ENCODE measurements around the gene RFPL3.

RFPL3 gene

GRCh38 chr22:32331918-32332725 lies 25.5 kb upstream of the RFPL3 start:
- H3K9me2 ChIP-seq (replicated peaks; ENCODE audit: insufficient read depth, low read length): no peaks in the 10 kb centered on the region
- no peaks in the 10 kb centered on the region for H4K20me1 ChIP-seq (ENCODE audit: low read depth, low read length)
- H3K27me3 ChIP-seq (ENCODE audit: low read length): no peaks in the 10 kb centered on the region
- H2AFZ ChIP-seq (ENCODE audit: low read depth, low read length, severe bottlenecking): no peak overlapping the region
- no peaks in the 10 kb centered on the region for H3F3A ChIP-seq (ENCODE audit: insufficient read depth)
- H3K4me3 ChIP-seq (ENCODE audit: insufficient read depth, low read length, poor library complexity, severe bottlenecking): no peak overlapping the region
- no peaks in the 10 kb centered on the region for H3K36me3 ChIP-seq (ENCODE audit: low read length)
- no peaks in the 10 kb centered on the region for H3K9me3 ChIP-seq (ENCODE audit: insufficient read depth, low read length)
- H3K9ac ChIP-seq (ENCODE audit: low read length): no peak overlapping the region
- no peak overlapping the region for H3K4me2 ChIP-seq (ENCODE audit: low read depth, low read length, poor library complexity, severe bottlenecking)
- no peak for TF ChIP-seq CTCF (IDR thresholded peaks at IDR 0.05; ENCODE audit: insufficient read depth, low read length, poor library complexity, severe bottlenecking)
- TF ChIP-seq EZH2phosphoT487 (conservative IDR thresholded peaks at IDR 0.05; ENCODE audit: low read length): no peak
- H3K27ac ChIP-seq (ENCODE audit: low read depth, low read length): no peak overlapping the region
- H3K79me2 ChIP-seq (ENCODE audit: insufficient read depth, low read length): no peaks in the 10 kb centered on the region

- no peak overlapping the region for H3K27ac ChIP-seq (ENCODE audit: low read depth, low read length)
- H3K9me3 ChIP-seq (ENCODE audit: insufficient read depth, low read length): no peaks in the 10 kb centered on the region
- no peak overlapping the region for H2AFZ ChIP-seq (ENCODE audit: low read depth, low read length, severe bottlenecking)
- no peaks in the 10 kb centered on the region for H4K20me1 ChIP-seq (ENCODE audit: low read depth, low read length)
- no peaks in the 10 kb centered on the region for H3F3A ChIP-seq (ENCODE audit: insufficient read depth)
- H3K4me3 ChIP-seq (ENCODE audit: insufficient read depth, low read length, poor library complexity, severe bottlenecking): no peak overlapping the region
- H3K79me2 ChIP-seq (ENCODE audit: insufficient read depth, low read length): no peaks in the 10 kb centered on the region
- TF ChIP-seq EZH2phosphoT487 (conservative IDR thresholded peaks at IDR 0.05; ENCODE audit: low read length) (no peak), CTCF (IDR thresholded peaks at IDR 0.05; ENCODE audit: insufficient read depth, low read length, poor library complexity, severe bottlenecking) (no peak)
- H3K36me3 ChIP-seq (ENCODE audit: low read length): no peaks in the 10 kb centered on the region
- H3K9ac ChIP-seq (ENCODE audit: low read length): no peak overlapping the region
- H3K9me2 ChIP-seq (replicated peaks; ENCODE audit: insufficient read depth, low read length): no peaks in the 10 kb centered on the region
- no peak overlapping the region for H3K4me2 ChIP-seq (ENCODE audit: low read depth, low read length, poor library complexity, severe bottlenecking)
- no peaks in the 10 kb centered on the region for H3K27me3 ChIP-seq (ENCODE audit: low read length)
Observed at GRCh38 chr22:32333141-32333768, 24.4 kb upstream of the RFPL3 start.

- Histone ChIP-seq H3K27me3 (ENCODE audit: low read length) (no peaks in the 10 kb centered on the region), H3K9me3 (ENCODE audit: insufficient read depth, low read length) (no peaks in the 10 kb centered on the region), H3K9me2 (replicated peaks; ENCODE audit: insufficient read depth, low read length) (no peaks in the 10 kb centered on the region), H3K4me2 (ENCODE audit: low read depth, low read length, poor library complexity, severe bottlenecking) (no peak overlapping the region), H3K9ac (ENCODE audit: low read length) (no peak overlapping the region), H3K27ac (ENCODE audit: low read depth, low read length) (no peak overlapping the region), H3K79me2 (ENCODE audit: insufficient read depth, low read length) (no peaks in the 10 kb centered on the region), H3F3A (ENCODE audit: insufficient read depth) (no peaks in the 10 kb centered on the region), H4K20me1 (ENCODE audit: low read depth, low read length) (no peaks in the 10 kb centered on the region), H3K4me3 (ENCODE audit: insufficient read depth, low read length, poor library complexity, severe bottlenecking) (no peak overlapping the region), H2AFZ (ENCODE audit: low read depth, low read length, severe bottlenecking) (no peak overlapping the region), H3K36me3 (ENCODE audit: low read length) (no peaks in the 10 kb centered on the region)
- TF ChIP-seq EZH2phosphoT487 (conservative IDR thresholded peaks at IDR 0.05; ENCODE audit: low read length) (no peak), CTCF (IDR thresholded peaks at IDR 0.05; ENCODE audit: insufficient read depth, low read length, poor library complexity, severe bottlenecking) (no peak)
Observed at GRCh38 chr22:32333769-32334659, 23.7 kb upstream of the RFPL3 start.
